HG03039 (cell line): ENCODE data around the gene PKD1L1.
"Not testable (repeated sequence)": the region's sequence is repeated elsewhere in the genome, so short reads cannot be mapped to it uniquely, and the experiment has no call there.

ENCODE experiments used
- ATAC-seq: cut with Tn5 transposase; IDR thresholded peaks from one replicate; pipeline ENCODE4 v1.9.1; 2021; ENCODE audit warnings: mild to moderate bottlenecking, moderate library complexity; ENCODE audit not compliant: unreplicated experiment

The PKD1L1 gene

DNA sequence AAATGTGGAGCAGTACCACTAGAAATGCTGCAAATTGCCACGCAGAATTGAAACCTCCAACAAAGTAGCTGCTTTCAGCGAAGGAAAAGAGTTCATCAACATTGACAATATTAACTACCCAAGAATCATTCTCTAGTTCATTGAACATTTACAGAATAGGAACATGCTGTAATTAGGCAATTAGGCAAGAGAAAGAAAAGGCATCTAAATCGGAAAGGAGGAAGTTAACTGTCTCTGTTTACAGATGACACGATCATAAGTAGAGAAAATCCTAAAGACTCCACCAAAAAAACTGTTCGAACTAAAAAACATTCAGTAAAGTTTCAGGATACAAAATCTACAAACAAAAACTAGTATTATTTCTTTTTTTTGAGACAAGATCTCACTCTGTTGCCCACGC lies 8.9 kb upstream of the PKD1L1 start:
- ATAC-seq = no peak

DNA sequence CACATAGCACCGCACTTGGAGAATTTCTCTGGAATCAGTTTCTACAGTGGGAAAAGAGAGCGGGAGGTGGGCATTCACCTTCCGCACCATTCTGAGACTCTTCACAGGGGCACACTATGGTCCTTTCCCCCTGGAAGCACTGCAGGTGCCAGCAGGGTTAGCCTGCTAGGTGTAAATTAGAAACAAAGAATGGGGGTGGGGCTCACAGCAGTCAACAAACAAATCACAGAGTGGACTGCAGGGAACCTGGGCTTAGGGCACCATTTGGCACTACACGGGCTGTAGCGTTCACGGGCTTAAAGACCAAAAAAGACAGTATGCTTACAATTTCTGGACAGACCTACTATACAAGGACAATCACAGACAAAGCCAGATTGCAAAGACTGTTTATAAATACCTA lies 8.0 kb upstream of the PKD1L1 start:
- no peak for ATAC-seq

DNA sequence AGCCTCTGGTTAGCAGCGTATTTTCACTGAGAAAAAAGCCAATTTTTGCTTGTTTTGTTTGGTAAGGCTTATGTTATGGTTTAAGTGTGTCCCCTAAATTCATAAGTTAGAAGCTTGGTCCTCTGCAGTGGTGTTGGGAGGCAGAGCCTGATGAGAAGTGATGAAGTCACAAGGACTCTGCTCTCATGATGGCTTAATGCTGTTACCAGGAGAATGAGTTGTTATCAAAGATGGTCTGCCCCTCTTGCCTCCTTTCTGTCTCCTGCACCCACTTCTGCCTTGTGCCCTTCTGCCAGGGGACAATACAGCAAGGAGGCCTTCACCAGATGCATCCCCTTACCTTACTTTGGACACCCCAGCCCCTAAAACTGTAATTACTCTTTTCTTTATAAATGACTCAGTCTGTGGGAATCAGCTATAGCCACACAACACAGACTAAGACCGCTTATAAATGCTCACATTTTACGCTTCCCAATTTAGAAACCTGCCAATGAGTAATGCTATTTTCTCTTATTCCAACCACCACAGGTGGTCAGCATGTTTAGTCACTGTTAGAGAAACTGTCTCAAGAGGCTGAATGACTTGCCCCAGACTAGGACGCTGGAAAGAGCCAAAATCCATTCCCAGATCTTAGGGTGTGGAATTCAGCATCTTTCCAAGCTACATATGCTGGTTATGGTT lies 6.1 kb upstream of the PKD1L1 start:
- peak; percentile 38 for ATAC-seq

DNA sequence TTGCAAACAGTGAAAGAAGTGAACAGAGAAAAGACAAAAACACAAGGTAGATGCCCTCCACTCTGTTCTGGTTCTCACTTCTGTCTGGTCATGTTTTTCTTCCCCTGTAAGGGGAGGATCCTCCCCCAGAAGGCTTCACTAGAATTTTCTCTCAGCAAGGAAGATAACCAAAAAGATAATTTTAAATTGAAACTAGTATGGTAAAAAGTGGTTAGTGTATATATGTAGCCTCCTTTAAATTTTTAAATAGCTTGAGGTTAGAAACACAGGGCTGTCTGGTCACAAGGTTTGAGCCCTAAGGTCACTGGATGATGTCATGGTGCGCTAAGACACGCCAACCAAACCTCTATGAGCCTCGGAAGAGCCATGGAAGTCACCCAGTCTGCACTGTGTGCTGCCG lies 5.6 kb upstream of the PKD1L1 start:
- peak; percentile 70 for ATAC-seq

DNA sequence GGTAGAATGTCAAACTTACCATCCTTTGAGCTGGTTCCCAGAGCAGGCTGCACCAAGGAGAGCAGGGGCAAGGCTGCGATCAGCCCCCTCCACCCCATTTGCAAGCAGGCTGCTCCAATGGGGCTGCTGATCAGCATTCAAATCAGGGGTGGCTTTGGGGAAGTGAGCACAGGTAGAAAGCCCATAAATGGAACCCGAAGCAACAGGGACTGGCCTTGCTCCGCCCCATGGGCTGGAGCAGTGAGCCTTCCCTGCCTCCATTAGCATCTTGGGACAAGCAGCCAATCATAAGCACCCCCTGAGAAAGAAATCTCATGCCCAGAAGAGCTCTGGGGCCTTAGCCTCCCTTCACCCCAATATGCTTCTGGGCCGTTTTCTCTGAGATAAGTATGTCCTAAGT lies 4.0 kb upstream of the PKD1L1 start:
- no peak for ATAC-seq

DNA sequence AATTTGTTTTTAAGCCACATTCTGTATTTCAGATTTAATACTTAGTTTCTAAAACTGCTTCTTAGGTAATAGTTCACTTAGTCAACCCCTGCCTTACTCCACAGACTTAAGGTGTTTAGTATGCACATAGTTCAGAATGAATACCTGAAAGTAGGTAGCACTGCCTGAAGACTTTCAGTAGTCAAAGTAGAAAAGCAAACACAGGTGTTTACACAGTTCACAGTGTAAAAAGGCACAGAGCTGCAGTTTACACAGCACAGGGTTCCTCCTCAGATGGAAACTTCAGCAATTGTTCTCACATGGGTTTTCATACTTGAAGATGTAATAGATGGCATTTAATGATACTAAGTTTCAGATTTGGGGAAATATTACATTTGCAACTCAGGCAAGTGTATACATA lies 3.1 kb upstream of the PKD1L1 start:
- no peak for ATAC-seq

DNA sequence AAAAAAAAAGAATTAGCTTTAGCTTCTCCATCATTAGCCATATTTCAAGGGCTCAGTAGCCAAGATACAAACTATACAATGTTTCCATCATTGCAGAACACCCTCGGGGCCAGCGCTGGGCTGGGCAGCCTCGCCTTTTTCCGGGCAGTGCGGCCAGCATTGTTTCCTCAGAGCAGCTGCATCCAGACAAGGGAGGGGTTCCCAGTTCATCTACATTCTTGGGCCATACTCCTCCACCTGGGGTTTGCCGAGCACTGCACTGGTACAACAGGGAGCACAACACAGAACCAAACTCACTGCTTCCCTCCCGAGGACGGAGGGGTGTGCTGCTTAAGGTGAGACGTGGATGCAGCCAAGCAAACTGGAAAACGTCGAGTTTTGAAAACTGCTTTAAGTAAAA lies 2.4 kb upstream of the PKD1L1 start:
- ATAC-seq = no peak

DNA sequence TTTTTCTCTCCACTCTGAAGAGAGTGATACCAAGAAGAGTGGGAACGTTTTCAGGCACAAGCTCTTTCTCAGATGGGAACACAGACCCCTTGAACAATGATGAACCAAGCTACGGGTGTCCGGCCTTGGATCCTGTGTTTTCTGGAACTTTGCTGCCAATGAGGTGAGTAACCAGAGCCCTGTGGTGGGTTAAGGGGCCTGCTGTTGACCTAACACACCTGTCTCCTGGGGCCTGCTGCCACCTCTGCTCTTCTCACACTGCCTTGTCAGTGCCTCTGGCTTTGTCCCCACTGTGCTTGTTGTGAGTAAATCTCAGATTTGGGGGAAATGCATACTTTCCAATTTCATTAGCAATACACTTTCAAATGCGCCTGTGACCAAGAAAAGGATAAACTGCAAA lies 1.4 kb upstream of the PKD1L1 start:
- no peak for ATAC-seq

DNA sequence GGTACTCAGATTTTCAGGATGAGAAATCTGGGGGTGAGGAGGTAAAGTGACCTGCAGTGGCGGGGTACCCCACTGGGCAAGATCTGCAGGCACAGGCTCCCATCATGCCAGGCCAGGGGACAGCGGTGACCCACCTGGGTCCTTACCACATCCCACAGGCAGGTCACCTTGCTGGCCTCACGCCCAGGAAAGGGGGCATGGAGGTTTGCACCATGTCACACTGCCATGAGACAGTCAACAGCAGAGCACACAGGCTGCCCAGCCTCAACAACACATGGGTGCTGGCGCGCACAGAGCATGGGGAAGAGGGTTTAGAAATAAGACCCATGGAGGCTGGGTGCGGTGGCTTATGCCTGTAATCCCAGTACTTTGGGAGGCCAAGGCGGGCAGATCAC lies 914 bp downstream of the PKD1L1 start:
- ATAC-seq = no peak

DNA sequence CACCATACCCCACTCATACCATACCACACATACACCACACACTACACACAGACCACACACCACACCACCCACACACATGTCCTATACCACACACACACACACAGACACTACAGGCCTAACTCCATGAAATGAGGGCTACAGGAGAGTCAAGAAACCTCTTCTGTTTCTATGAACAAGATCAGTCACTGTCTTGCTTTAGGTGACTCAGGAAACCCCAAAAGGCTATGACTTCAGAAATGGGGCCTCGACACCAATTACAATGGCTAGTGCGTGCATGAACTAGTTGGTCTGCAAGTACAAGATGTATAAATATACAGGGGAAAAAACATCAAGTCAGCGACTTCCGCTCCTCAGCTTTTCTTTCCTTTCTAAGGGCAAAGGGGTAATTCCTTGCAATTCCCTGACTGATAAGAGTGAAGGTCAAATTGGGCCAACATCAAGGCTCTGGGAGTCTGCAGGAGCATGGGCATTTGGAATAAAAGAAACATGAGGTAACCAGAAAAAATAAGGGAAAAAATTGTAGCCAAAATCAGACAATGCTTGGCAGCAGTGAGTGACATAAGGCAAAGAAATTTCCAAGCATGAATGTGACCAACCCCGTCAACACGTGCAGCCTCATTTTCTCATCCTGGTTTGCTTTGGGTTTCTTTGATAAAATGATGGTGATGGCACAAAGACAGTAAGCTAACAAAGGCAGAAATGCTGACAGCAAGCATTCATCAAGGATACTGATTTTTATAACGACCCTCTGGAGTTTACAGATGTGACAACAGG lies 1.5 kb downstream of the PKD1L1 start:
- no peak for ATAC-seq

DNA sequence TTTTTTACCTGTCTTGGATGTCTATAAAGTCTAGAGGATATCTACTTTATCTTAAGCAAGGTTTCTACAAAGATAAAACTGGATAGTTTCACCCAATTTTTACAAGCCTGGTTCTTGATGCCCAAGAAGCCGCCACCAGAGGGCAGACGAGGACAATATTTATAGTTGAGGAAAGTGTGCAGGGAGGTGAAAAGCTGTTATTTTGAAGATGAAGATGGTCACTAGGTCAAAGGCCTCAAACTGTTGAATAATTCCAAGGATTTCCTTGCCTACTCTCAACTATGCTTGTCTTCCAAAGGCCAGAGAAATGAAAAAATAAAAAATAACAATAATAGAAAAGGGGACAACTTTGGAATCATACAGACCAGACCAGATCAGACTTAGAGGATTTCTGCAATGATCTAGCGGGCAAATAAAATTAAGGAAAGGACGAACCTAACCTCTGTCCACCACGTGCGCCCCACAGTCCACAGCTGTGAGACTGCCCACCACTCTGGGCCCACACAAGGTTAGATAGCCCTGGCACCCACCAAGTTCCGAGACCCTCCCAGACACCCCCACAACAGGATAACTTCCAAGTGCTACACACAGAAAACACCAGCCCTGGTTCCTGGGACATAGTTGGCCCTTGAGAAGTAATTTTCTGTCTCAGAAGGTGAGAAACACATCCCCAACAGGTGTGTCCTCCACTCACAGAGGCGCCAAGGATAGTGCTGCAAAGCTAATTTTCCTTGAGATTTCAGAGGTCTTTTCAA lies 2.8 kb downstream of the PKD1L1 start:
- no peak for ATAC-seq

DNA sequence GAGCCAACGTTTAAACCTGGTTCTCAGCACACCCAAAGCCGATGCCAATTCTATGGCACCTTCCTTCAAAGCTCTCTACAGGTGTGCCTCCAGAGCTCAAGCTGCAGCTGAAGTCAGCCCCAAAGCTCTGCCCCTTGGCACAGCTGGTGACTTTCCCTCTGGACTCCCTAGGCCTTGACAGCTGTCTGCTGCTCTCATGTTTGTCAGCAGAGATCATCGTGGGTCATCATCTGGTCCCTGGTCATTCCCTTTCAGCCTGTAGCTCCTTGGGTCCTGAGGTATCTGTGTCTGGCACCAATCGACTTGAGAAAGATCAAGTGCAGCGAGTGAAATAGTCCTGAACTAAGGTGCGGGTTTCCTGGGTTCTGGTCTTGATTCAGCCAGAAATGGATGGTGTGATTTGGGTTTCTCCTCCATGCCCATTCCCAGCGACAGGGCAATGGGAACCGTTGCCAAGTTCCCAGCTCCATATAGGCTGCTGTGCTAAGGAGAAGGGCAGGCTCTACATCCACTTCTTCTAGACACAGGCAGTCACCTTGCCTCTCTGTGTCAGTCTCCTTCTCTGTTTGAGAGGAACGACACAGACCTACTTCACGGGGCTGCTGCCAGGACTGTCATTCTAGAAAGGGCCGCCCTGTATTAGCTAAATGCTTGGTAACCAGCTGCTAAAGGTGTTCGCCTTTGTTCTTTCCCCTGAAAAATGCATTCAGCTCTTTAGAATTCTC lies 3.6 kb downstream of the PKD1L1 start:
- ATAC-seq = no peak

DNA sequence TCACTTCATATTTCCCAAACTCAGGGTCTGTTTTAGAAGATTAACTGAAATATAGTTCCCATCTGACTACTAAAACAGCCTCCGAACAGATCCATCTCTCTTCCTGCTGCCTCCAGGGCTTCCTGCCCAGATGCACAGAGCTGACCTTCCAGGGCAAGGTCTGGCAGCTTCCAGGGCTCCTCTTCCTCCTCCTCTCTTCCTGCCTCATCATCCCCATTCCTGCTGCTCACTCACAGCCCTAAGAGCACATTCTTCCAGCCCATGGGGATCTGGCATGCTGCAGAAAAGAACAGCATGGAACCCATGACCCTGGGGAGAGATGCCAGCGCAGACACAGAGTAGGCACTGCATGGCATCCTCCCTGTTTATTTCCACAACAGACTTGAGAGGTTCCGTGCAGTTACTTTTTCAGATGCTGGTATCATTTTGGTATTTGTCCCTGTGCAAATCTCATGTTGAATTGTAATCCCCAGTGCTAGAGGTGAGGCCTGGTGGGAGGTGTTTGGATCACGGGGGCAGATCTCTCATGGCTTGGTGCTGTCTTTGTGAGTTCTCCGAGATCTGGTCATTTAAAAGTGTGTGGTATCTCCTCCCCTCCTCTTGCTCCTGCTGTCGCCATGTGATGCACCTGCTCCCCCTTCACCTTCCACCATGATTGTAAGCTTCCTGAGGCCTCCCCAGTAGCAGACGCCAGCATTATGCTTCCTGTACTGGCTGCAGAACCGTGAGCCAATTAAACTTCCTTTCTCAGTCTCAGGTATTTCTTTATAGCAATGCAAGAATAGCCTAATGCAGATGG lies 4.4 kb downstream of the PKD1L1 start:
- no peak for ATAC-seq

DNA sequence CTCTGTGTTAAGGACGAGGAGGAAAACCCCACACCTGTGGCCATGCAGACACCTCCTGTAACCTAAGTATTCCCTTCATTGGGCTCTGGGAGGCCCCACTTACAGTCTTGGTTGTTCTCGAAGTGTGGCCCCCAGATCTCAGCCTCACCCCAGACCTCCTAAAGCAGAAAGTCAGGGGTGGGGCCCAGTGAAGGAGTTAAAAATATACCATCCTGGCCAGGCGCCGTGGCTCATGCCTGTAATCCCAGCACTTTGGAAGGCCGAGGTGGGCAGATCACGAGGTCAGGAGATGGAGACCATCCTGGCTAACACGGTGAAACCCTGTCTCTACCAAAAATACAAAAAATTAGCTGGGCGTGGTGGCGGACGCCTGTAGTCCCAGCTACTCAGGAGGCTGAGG lies 5.6 kb downstream of the PKD1L1 start:
- not testable (repeated sequence) for ATAC-seq

DNA sequence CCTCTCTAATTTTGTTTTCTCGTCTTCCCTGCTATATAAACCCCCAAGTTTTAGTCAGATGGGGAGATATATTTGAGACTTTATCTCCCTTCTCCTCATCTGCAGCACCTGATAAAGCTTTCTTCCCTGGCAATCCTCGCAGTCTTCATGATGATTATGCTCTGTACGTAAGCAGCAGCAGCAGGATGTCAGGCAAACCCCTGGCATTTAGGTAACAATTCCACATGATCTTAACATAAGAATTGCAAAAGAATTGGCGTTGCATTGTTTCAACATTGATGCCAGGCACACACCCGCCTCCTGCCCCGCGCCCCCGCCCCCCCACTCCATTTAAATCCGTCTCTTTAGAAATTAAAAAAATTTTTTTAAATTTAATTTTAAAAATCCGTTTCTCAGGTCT lies 6.1 kb downstream of the PKD1L1 start:
- ATAC-seq = no peak

DNA sequence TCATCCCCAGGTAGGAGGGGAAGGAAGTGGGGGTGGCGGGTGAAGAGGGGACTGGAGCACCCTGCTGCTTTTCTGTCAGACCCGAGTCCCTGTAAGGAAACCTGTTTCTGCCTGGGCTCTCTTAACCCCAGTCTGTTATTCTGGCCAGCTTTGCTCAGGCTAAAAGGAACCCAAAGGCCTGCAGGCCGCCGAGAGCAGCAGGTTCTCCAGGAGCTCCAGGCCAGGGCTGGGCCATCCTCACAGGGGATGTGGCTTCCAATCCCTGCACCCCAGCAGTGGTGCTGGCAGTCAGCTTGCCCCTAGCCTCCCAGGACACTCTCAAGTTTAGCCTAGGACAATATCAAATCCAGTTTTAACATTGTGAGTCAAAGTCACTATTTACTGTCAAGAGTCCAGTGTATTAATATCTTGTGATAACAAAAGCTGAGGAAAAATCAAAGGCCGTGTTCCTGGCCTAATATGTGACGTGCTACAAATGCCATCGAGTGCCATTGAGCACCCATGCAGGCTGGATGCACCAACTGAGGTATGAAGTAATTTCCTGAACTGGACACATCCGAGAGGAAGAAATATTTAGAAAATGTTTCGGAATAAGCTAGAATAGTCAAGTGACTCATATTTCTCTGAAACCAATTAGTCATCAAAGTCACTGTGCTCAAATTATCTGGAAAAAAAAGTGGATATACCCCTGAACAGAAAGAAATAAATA lies 7.0 kb downstream of the PKD1L1 start:
- ATAC-seq = no peak

DNA sequence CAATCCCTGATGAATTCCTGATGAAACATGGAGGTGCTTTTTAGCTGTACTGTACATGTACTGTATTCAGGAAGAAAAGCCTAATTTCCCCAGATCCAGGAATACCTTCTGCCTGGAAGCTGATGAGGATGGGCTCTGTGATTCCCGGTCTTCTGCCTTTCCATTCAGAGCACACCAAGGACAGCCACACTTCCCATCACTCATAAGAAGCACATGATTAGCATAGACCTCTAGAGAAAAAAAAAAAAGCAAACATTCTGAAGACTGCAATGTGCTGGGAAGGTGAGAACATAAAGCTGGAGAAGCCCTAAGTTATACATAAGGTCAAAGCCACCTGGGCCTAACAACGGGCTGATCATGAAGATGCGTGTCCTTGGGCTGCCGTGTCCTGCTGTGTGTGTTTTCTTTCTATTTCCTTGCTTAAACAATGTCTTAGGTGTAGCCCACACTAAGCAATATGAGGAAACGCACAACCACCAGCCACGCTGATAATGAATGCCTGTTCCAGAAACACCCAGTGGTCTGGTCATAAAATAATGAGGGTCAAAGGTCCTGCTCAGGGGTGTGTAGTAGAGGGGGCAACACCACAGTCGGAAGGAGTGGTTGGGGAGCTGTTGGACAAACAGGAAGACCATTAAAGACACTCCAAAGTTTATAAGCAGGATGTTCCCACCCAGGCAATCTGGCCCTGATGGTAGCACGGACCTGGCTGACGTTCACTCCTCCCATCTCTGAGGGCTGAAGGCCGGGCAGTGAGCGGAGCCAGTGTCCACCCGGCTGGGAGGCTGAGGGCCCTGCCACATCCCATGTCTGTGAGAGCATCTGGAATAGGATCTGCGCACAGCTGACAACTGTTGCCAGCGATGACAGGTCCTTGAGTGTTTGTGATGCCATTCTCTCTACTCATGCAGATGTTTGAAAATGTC lies 7.9 kb downstream of the PKD1L1 start:
- ATAC-seq = no peak

DNA sequence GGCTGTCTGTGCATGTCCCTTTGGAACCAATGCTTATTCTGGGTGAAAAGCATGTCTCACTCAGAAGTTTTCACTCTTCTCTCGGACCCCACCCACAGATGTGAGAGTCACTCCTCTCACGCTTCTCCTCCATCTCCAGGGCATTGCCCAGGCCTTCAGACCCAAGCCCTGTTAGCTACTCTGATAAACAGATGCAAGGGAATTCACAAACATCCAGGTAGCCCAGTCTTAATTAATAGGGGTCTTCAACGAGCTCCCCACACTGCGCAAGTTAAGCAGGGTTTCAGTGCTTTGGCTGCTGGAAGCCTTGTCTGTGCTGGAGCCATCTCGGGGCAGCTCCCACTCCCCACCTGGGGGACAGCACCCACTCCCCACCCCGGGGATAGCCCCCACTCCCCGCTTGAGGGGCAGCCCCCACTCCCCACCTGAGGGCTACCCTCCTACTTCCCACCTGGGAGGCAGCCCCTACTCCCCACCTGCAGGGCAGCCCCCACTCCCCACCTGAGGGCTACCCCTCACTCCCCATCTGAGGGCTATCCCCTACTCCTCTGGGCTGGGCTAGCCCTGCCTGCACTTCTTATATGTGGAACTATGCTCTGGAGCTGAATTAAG lies 8.7 kb downstream of the PKD1L1 start:
- no peak for ATAC-seq
